PC-3 (cell line): ENCODE data around the gene YAP1. TPM values are rescaled to one million over a fixed set of nuclear protein-coding genes. Genes with fewer than 3 reads are reported as not detected.
A peak's percentile ranks its signal among the peaks of the same experiment; 100 is the strongest.

Experiments used
- ATAC-seq: fragments of 200-7000 bp; cut with Tn5 transposase; 2 replicates; pipeline ENCODE4 v1.9.1; 2020; ENCODE audit warnings: mild to moderate bottlenecking, moderate library complexity
- BruUV-seq: library from RNA; stranded (reverse); fragments of 400-500 nt; replicated peaks from 2 replicates; lab custom pipeline; 2021; lab: Mats Ljungman, UMichigan
- CTCF ChIA-PET: fragments of 300-600 bp; sonication (Branson Sonifier 250); formaldehyde crosslinking; loops from one replicate; lab custom pipeline; 2022; ENCODE audit warnings: antibody characterized with exemption; lab: Charles Lee
- POLR2A ChIA-PET: fragments of 300-600 bp; sonication (Branson Sonifier 250); formaldehyde crosslinking; loops from one replicate; lab custom pipeline; 2022; ENCODE audit warnings: antibody characterized with exemption; ENCODE audit not compliant: unreplicated experiment; lab: Charles Lee
- DNase-seq: peaks from one replicate; pipeline ENCODE4 v3.0.0-alpha.2; 2015
- H2AFZ ChIP-seq: fragments of 300-600 bp; sonication (generic); 2 replicates; pipeline ENCODE4 v1.6.0; 2016; ENCODE audit warnings: antibody characterized with exemption, low read length
- H3F3A ChIP-seq: fragments of 300-600 bp; sonication (generic); one replicate; pipeline ENCODE4 v1.6.0; 2017; ENCODE audit warnings: antibody characterized with exemption, low read length, control low read depth, mild to moderate bottlenecking; ENCODE audit not compliant: unreplicated experiment
- H3K27ac ChIP-seq: fragments of 300-600 bp; sonication (generic); 2 replicates; pipeline ENCODE4 v1.5.1; 2016; ENCODE audit warnings: mild to moderate bottlenecking, low read length
- H3K27me3 ChIP-seq: fragments of 300-600 bp; sonication (generic); 2 replicates; pipeline ENCODE4 v1.6.1; 2016; ENCODE audit warnings: low read length, mixed read lengths
- H3K36me3 ChIP-seq: fragments of 300-600 bp; sonication (generic); 2 replicates; pipeline ENCODE4 v1.6.1; 2016; ENCODE audit warnings: low read depth, mixed run types, low read length, mixed read lengths
- H3K4me1 ChIP-seq: fragments of 300-600 bp; sonication (generic); 2 replicates; pipeline ENCODE4 v1.5.1; 2016; ENCODE audit warnings: low read length; ENCODE audit not compliant: insufficient read depth
- H3K4me2 ChIP-seq: fragments of 300-600 bp; sonication (generic); 2 replicates; pipeline ENCODE4 v1.6.0; 2016; ENCODE audit warnings: low read length
- H3K4me3 ChIP-seq: fragments of 300-600 bp; sonication (generic); 2 replicates; pipeline ENCODE4 v1.5.1; 2016; ENCODE audit warnings: mild to moderate bottlenecking, low read length, mixed read lengths
- H3K79me2 ChIP-seq: fragments of 300-600 bp; sonication (generic); 2 replicates; pipeline ENCODE4 v1.6.1; 2017; ENCODE audit warnings: low read length, mixed read lengths
- H3K9ac ChIP-seq: fragments of 300-600 bp; sonication (generic); 2 replicates; pipeline ENCODE4 v1.6.0; 2016; ENCODE audit warnings: mild to moderate bottlenecking, low read length
- H3K9me2 ChIP-seq: fragments of 300-600 bp; sonication (generic); replicated peaks from 2 replicates; pipeline ENCODE4 v1.6.1; 2016; ENCODE audit warnings: mixed run types, low read length, mixed read lengths
- H3K9me3 ChIP-seq: fragments of 300-600 bp; sonication (generic); 2 replicates; pipeline ENCODE4 v1.6.1; 2016; ENCODE audit warnings: low read length, mixed read lengths
- H4K20me1 ChIP-seq: fragments of 300-600 bp; sonication (generic); 2 replicates; pipeline ENCODE4 v1.6.1; 2016; ENCODE audit warnings: low read length, mixed read lengths
- EZH2 ChIP-seq: fragments of 300-600 bp; sonication (generic); IDR thresholded peaks from one replicate; pipeline ENCODE4 v1.6.1; 2017; ENCODE audit warnings: antibody characterized with exemption, mild to moderate bottlenecking, low read length; ENCODE audit not compliant: unreplicated experiment
- EZH2phosphoT487 ChIP-seq: fragments of 300-600 bp; sonication (generic); IDR thresholded peaks from 2 replicates; pipeline ENCODE4 v1.6.1; 2018; ENCODE audit warnings: mild to moderate bottlenecking, antibody characterized with exemption, low read length, borderline replicate concordance
- intact Hi-C: fragments of 100-400 bp; cut with micrococcal nuclease; formaldehyde crosslinking; loops from 2 replicates; pipeline ENCODE4 v1.9.0; 2023
- total RNA-seq: library from RNA; depleted of rRNA; stranded (reverse); fragments of >200 nt; gene quantifications from 2 replicates; pipeline ENCODE4 v1.2.3, GENCODE V29; 2014
- TF ChIP-seq, protein P1 (sequence below): fragments of 300-600 bp; sonication (generic); conservative IDR thresholded peaks from 2 replicates; pipeline ENCODE4 v1.5.1; 2017; ENCODE audit warnings: antibody characterized with exemption, low read depth, mild to moderate bottlenecking, low read length

The YAP1 gene
- total RNA-seq, 1 experiment from 2014 or later = 104 TPM

DNA sequence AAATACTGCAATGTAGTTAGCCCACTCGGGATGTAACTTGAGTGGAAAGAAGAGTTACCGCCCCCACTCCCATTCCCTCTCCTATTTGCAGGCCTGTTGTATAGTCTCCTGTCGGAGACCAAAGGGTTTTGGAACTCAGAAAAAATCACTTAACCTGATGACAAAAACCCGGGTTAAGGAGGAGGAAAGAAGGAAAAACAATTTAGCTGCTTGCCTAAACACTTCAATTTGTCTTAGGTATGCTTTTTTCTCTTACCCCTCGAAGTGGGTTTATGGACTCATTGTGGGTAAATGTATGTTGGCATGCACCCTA lies 2.2 kb downstream of the YAP1 start:
- H3K4me2 ChIP-seq = peak overlapping the region; percentile 87
- H3K27me3 ChIP-seq = no peaks in the 10 kb centered on the region
- H2AFZ ChIP-seq = peak overlapping the region; percentile 58
- no TSS peak for BruUV-seq
- peaks cover 5% of the 10 kb centered on the region; the same call in 1 of the 2 replicates for H4K20me1 ChIP-seq
- peak overlapping the region; percentile 87 for H3K27ac ChIP-seq
- H3K4me1 ChIP-seq = peaks cover 50% of the 10 kb centered on the region
- peaks cover 8% of the 10 kb centered on the region for H3F3A ChIP-seq
- CTCF ChIA-PET = no interaction called here
- H3K79me2 ChIP-seq = peaks cover 72% of the 10 kb centered on the region
- POLR2A ChIA-PET = interaction anchor here (0.6 kb wide), 2 partner anchors 149 to 198 kb away, joined by 3 to 5 read pairs; partner anchors contain the start of gene CEP126
- ATAC-seq = no peak
- H3K9me2 ChIP-seq = no peaks in the 10 kb centered on the region
- peak overlapping the region; percentile 70 for H3K4me3 ChIP-seq
- intact Hi-C loops = loop anchor here (1.0 to 5.0 kb wide), 7 partner anchors 8 to 665 kb away; partner anchors contain the start of genes ANGPTL5 and CEP126
- DNase-seq = peak; percentile 23
- TF ChIP-seq EZH2 (no peak), EZH2phosphoT487 (no peak)
- TF ChIP-seq, protein P1, sequence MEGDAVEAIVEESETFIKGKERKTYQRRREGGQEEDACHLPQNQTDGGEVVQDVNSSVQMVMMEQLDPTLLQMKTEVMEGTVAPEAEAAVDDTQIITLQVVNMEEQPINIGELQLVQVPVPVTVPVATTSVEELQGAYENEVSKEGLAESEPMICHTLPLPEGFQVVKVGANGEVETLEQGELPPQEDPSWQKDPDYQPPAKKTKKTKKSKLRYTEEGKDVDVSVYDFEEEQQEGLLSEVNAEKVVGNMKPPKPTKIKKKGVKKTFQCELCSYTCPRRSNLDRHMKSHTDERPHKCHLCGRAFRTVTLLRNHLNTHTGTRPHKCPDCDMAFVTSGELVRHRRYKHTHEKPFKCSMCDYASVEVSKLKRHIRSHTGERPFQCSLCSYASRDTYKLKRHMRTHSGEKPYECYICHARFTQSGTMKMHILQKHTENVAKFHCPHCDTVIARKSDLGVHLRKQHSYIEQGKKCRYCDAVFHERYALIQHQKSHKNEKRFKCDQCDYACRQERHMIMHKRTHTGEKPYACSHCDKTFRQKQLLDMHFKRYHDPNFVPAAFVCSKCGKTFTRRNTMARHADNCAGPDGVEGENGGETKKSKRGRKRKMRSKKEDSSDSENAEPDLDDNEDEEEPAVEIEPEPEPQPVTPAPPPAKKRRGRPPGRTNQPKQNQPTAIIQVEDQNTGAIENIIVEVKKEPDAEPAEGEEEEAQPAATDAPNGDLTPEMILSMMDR = no peak
- H3K36me3 ChIP-seq = peaks cover 20% of the 10 kb centered on the region; the same call in 1 of the 2 replicates
- H3K9me3 ChIP-seq = no peaks in the 10 kb centered on the region
- peak overlapping the region; percentile 89 for H3K9ac ChIP-seq

DNA sequence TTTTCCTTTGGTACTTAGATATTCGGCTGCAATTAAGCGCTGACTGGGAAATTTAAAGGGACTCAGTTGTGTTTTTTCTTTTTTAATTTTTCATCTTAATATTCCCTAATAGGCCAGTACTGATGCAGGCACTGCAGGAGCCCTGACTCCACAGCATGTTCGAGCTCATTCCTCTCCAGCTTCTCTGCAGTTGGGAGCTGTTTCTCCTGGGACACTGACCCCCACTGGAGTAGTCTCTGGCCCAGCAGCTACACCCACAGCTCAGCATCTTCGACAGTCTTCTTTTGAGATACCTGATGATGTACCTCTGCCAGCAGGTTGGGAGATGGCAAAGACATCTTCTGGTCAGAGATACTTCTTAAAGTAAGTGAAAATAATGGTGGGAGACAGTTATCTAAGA lies 3.8 kb downstream of the YAP1 start:
- H3K4me3 ChIP-seq = no peak overlapping the region
- POLR2A ChIA-PET = interaction anchor here (0.6 kb wide), 1 partner anchor 107 kb away, joined by 5 read pairs; no protein-coding TSS in a partner anchor
- H3K4me1 ChIP-seq = peaks cover 61% of the 10 kb centered on the region

More for the DNA sequence above, 3.8 kb downstream of the YAP1 start:
- no peak for TF ChIP-seq EZH2
- TF ChIP-seq EZH2phosphoT487 = no peak
- TF ChIP-seq, protein P1 = no peak
- CTCF ChIA-PET = interaction anchor here (0.6 to 0.8 kb wide), 2 partner anchors 83 to 107 kb away, joined by 3 to 7 read pairs; no protein-coding TSS in a partner anchor
- H3K9me2 ChIP-seq = no peaks in the 10 kb centered on the region
- H4K20me1 ChIP-seq = peaks cover 5% of the 10 kb centered on the region; the same call in 1 of the 2 replicates
- intact Hi-C loops = loop anchor here (5.0 kb wide), 3 partner anchors 197 to 667 kb away; partner anchors contain the start of genes ANGPTL5 and CEP126
- peaks cover 83% of the 10 kb centered on the region for H3K79me2 ChIP-seq
- no TSS peak for BruUV-seq
- H2AFZ ChIP-seq = no peak overlapping the region
- peaks cover 16% of the 10 kb centered on the region for H3F3A ChIP-seq
- no peak for ATAC-seq
- no peak overlapping the region for H3K9ac ChIP-seq
- no peaks in the 10 kb centered on the region for H3K27me3 ChIP-seq
- H3K36me3 ChIP-seq = peaks cover 20% of the 10 kb centered on the region; the same call in 1 of the 2 replicates
- no peak for DNase-seq
- H3K9me3 ChIP-seq = no peaks in the 10 kb centered on the region
- H3K27ac ChIP-seq = no peak overlapping the region
- H3K4me2 ChIP-seq = peak overlapping the region; percentile 13
